HL-60 (cell line): ENCODE results near the gene APMAP.

Source experiments
- DNase-seq, 2 experiments: peaks; one replicate each; pipeline ENCODE4 v3.0.0-alpha.2; 2010 to 2020; ENCODE audit warnings: low read depth in 1 of 2, low spot score in 1 of 2
- H3K27ac ChIP-seq: fragments of 250-450 bp; sonication (Bioruptor Pico); replicated peaks from 2 replicates; pipeline ENCODE4 v1.5.1; 2020; ENCODE audit warnings: mild to moderate bottlenecking, moderate library complexity
- H3K27me3 ChIP-seq: fragments of 250-450 bp; sonication (Bioruptor Pico); 2 replicates; pipeline ENCODE4 v1.5.1; 2021; ENCODE audit warnings: mild to moderate bottlenecking, moderate library complexity; ENCODE audit not compliant: insufficient read depth, poor library complexity, severe bottlenecking
- H3K4me3 ChIP-seq: replicated peaks from 2 replicates; pipeline ENCODE4 v1.5.1; 2011; ENCODE audit warnings: mild to moderate bottlenecking, control low read depth, low read length; ENCODE audit not compliant: insufficient read depth
- CTCF ChIP-seq: IDR thresholded peaks from one replicate; pipeline ENCODE4 v1.5.1; 2011; ENCODE audit warnings: low read length, control low read depth, inconsistent platforms; ENCODE audit not compliant: insufficient read depth
- GABPA ChIP-seq: IDR thresholded peaks from 2 replicates; pipeline ENCODE4 v1.6.1; 2012; ENCODE audit warnings: low read depth
- POLR2AphosphoS5 ChIP-seq: IDR thresholded peaks from 2 replicates; pipeline ENCODE4 v1.6.1; 2012; ENCODE audit warnings: low read depth
- REST ChIP-seq: IDR thresholded peaks from 2 replicates; pipeline ENCODE4 v1.6.1; 2012; ENCODE audit warnings: low read depth; ENCODE audit not compliant: insufficient replicate concordance
- SPI1 ChIP-seq: IDR thresholded peaks from 2 replicates; pipeline ENCODE4 v1.6.1; 2012; ENCODE audit warnings: low read depth, mild to moderate bottlenecking, borderline replicate concordance

APMAP gene

GRCh38 chr20:24915440-24915839 is 77.1 kb downstream of the APMAP start:
- H3K27ac ChIP-seq = no peak overlapping the region
- no peaks in the 10 kb centered on the region for H3K27me3 ChIP-seq
- TF ChIP-seq SPI1 (no peak), REST (no peak), GABPA (no peak), CTCF (no peak), POLR2AphosphoS5 (no peak)
- H3K4me3 ChIP-seq = no peak overlapping the region
- no peak for DNase-seq

- Histone ChIP-seq H3K27ac (no peak overlapping the region), H3K27me3 (no peaks in the 10 kb centered on the region), H3K4me3 (no peak overlapping the region)
- DNase-seq = no peak
- TF ChIP-seq POLR2AphosphoS5 (no peak), CTCF (no peak), SPI1 (no peak), GABPA (no peak), REST (no peak)
Observed at GRCh38 chr20:24914388-24915241, 77.9 kb downstream of the APMAP start.

- DNase-seq = no peak
- no peaks in the 10 kb centered on the region for H3K27me3 ChIP-seq
- TF ChIP-seq CTCF (no peak), GABPA (no peak), POLR2AphosphoS5 (no peak), REST (no peak)
- no peak overlapping the region for H3K4me3 ChIP-seq
- H3K27ac ChIP-seq = no peak overlapping the region
Observed at GRCh38 chr20:24913076-24913628, 79.4 kb downstream of the APMAP start.
